ENCODE data around the gene MIPOL1. TPM values are rescaled to one million over a fixed set of nuclear protein-coding genes. Genes with fewer than 3 reads are reported as not detected.
"Not testable (repeated sequence)": the region's sequence is repeated elsewhere in the genome, so short reads cannot be mapped to it uniquely, and the experiment has no call there.

The MIPOL1 gene
- total and polyA plus RNA-seq, 2 experiments from 2014 or later, result 5.7 to 5.9 TPM

DNA sequence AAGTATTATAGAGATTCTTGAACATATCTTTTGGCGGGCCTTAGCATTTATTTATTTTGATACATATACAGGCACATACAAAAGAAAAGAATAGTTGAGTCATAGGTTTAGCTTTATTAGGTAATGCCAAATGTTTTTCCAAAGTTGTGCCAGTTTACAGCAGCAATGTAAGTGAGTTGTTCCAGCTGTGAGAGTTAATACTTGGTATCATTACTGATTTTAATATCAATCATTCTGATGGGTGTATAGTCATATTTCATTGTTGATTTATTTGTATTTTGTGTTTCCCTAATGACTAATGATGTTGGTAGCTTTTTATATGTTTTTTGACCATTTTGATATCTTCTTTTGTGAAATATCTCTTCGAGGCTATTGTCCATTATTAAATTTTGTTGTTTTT is 122.4 kb downstream of the MIPOL1 start:
- DNase-seq, result no peak
- H3K9ac ChIP-seq, result no peak overlapping the region
- no peak for TF ChIP-seq EZH2phosphoT487 (IDR thresholded peaks at IDR 0.05; ENCODE audit: insufficient read depth, low read depth)
- TF ChIP-seq EZH2 (IDR thresholded peaks at IDR 0.05; ENCODE audit: insufficient read depth, poor library complexity, severe bottlenecking), result no peak
- 96 to 100% methylated on average over 2 of the region's 2 CpGs for WGBS, 2 experiments (ENCODE audit: low coverage in 1 of 2, low lambda C conversion rate in 2 of 2, missing lambda C conversion rate in 2 of 2)
- H3K27me3 ChIP-seq (replicated peaks; ENCODE audit: insufficient read depth), result no peaks in the 10 kb centered on the region
- H3K4me2 ChIP-seq (ENCODE audit: unreplicated experiment), result no peak overlapping the region
- no peaks in the 10 kb centered on the region for H3K9me3 ChIP-seq (ENCODE audit: low read depth)
- no peaks in the 10 kb centered on the region for H3K79me2 ChIP-seq (ENCODE audit: insufficient read depth)
- H3F3A ChIP-seq (ENCODE audit: insufficient read depth), result no peaks in the 10 kb centered on the region
- in situ Hi-C loops (cut with MboI), result no loop called here
- H3K36me3 ChIP-seq (ENCODE audit: low read depth), result no peaks in the 10 kb centered on the region
- H3K4me3 ChIP-seq, result no peak overlapping the region
- H2AFZ ChIP-seq, result no peak overlapping the region
- H3K9me2 ChIP-seq (ENCODE audit: insufficient read depth), result no peaks in the 10 kb centered on the region
- H3K4me1 ChIP-seq (ENCODE audit: insufficient read depth), result no peaks in the 10 kb centered on the region
- H4K20me1 ChIP-seq (ENCODE audit: insufficient read depth), result no peaks in the 10 kb centered on the region
- H3K27ac ChIP-seq, result no peak overlapping the region

DNA sequence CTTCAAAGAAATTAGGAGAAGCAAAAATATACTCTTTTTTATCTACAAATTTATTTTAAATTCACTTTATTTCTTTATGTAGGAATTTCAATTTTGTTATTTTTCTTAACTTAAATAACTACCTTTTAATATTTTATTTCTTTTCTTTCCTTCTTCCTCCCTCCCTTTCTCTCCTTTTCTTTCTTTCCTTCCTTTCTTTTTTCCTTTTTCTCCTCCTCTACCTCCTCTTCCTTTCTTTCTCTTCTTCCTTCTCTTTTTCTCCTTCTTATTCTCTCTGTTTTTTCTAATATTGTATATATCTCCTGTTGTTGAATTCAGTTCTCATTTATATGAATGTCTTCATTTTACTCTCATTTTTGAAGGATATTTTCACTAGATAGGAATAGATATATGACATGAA is 127.6 kb downstream of the MIPOL1 start:
- no peaks in the 10 kb centered on the region for H3K27me3 ChIP-seq (replicated peaks; ENCODE audit: insufficient read depth)
- H2AFZ ChIP-seq, result no peak overlapping the region
- H3K9me3 ChIP-seq (ENCODE audit: low read depth), result no peaks in the 10 kb centered on the region
- H3K4me2 ChIP-seq (ENCODE audit: unreplicated experiment), result no peak overlapping the region
- no peaks in the 10 kb centered on the region for H3F3A ChIP-seq (ENCODE audit: insufficient read depth)
- H3K36me3 ChIP-seq (ENCODE audit: low read depth), result no peaks in the 10 kb centered on the region
- no peak overlapping the region for H3K27ac ChIP-seq
- no peak overlapping the region for H3K4me3 ChIP-seq
- H3K4me1 ChIP-seq (ENCODE audit: insufficient read depth), result no peaks in the 10 kb centered on the region
- H4K20me1 ChIP-seq (ENCODE audit: insufficient read depth), result no peaks in the 10 kb centered on the region
- no peak overlapping the region for H3K9ac ChIP-seq
- TF ChIP-seq EZH2phosphoT487 (IDR thresholded peaks at IDR 0.05; ENCODE audit: insufficient read depth, low read depth) (no peak), EZH2 (IDR thresholded peaks at IDR 0.05; ENCODE audit: insufficient read depth, poor library complexity, severe bottlenecking) (no peak)
- no peak for DNase-seq
- in situ Hi-C loops (cut with MboI), result no loop called here
- H3K79me2 ChIP-seq (ENCODE audit: insufficient read depth), result no peaks in the 10 kb centered on the region
- no peaks in the 10 kb centered on the region for H3K9me2 ChIP-seq (ENCODE audit: insufficient read depth)

DNA sequence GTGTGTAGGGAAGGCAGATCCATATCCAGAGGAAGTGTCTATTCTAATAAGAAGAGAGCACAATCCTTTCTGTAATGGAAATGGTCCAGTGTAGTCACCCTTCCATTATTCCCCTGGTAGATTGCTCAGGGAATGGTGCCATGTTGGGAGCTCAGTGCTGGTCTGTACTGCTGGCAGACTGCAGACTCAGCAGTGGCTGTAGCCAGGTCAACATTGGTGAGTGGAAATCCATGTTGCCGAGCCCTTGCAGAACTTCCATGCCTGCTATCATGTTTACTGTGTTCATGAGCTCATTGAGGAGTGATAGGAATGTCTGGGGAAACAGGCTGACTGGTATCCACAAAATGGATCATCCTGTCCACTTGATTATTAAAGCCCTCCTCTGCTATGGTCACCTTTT is 128.7 kb downstream of the MIPOL1 start:
- in situ Hi-C loops (cut with MboI), result no loop called here
- WGBS, 2 experiments (ENCODE audit: low coverage in 1 of 2, low lambda C conversion rate in 2 of 2, missing lambda C conversion rate in 2 of 2), result 65 to 67% methylated on average over 1 of the region's 1 CpG

DNA sequence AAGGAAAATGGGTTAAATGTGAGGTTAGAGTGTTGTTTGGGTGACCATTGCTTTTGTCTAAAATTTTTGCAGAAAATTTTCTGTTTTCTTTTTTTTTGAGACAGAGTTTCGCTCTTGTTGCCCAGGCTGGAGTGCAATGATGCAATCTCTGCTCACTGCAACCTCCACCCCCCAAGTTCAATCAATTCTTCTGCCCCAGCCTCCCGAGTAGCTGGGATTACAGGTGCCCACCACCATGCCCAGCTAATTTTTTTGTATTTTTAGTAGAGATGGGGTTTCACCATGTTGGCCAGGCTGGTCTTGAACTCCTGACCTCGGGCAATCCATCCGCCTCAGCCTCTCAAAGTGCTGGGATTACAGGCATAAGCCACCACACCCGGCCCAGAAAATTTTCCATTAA is 130.2 kb downstream of the MIPOL1 start:
- H3K79me2 ChIP-seq (ENCODE audit: insufficient read depth), result not testable (repeated sequence)

More for the DNA sequence above, 128.7 kb downstream of the MIPOL1 start:
- no peaks in the 10 kb centered on the region for H3K79me2 ChIP-seq (ENCODE audit: insufficient read depth)
- H3K27ac ChIP-seq, result no peak overlapping the region
- H2AFZ ChIP-seq, result no peak overlapping the region
- H3K9me3 ChIP-seq (ENCODE audit: low read depth), result no peaks in the 10 kb centered on the region
- H3K4me1 ChIP-seq (ENCODE audit: insufficient read depth), result no peaks in the 10 kb centered on the region
- TF ChIP-seq EZH2phosphoT487 (IDR thresholded peaks at IDR 0.05; ENCODE audit: insufficient read depth, low read depth) (no peak), EZH2 (IDR thresholded peaks at IDR 0.05; ENCODE audit: insufficient read depth, poor library complexity, severe bottlenecking) (no peak)
- H3K9me2 ChIP-seq (ENCODE audit: insufficient read depth), result no peaks in the 10 kb centered on the region
- H4K20me1 ChIP-seq (ENCODE audit: insufficient read depth), result no peaks in the 10 kb centered on the region
- no peak overlapping the region for H3K4me3 ChIP-seq
- DNase-seq, result no peak
- no peaks in the 10 kb centered on the region for H3F3A ChIP-seq (ENCODE audit: insufficient read depth)
- no peaks in the 10 kb centered on the region; the same call in 1 of the 2 replicates for H3K36me3 ChIP-seq (ENCODE audit: low read depth)
- no peak overlapping the region for H3K4me2 ChIP-seq (ENCODE audit: unreplicated experiment)
- no peak overlapping the region for H3K9ac ChIP-seq
- no peaks in the 10 kb centered on the region for H3K27me3 ChIP-seq (replicated peaks; ENCODE audit: insufficient read depth)

DNA sequence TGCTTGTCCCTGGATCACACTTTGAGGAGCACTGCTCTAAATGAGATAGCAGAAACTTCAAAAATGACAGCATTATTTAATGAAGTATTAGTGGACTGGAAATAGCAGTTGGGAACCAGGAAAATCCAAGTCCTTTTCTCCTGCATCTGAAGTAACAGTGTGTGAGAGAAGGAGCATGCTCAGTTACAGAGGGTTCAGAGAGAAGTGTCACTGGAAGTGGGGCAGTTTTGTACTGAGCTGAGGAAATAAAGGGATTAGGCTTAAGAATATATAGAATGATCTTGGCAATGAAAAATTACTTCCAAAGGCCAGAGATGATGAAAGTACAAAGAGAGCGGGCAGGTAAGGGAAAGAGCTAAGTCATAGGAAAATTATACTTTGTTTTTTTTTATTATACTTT is 130.9 kb downstream of the MIPOL1 start:
- Histone ChIP-seq H3K9me3 (ENCODE audit: low read depth) (no peaks in the 10 kb centered on the region), H4K20me1 (ENCODE audit: insufficient read depth) (no peaks in the 10 kb centered on the region), H3K27me3 (replicated peaks; ENCODE audit: insufficient read depth) (no peaks in the 10 kb centered on the region), H3K9me2 (ENCODE audit: insufficient read depth) (no peaks in the 10 kb centered on the region), H3K36me3 (ENCODE audit: low read depth) (no peaks in the 10 kb centered on the region; the same call in 1 of the 2 replicates), H2AFZ (no peak overlapping the region), H3K4me1 (ENCODE audit: insufficient read depth) (no peaks in the 10 kb centered on the region), H3K4me2 (ENCODE audit: unreplicated experiment) (no peak overlapping the region), H3K79me2 (ENCODE audit: insufficient read depth) (no peaks in the 10 kb centered on the region), H3K27ac (no peak overlapping the region), H3F3A (ENCODE audit: insufficient read depth) (no peaks in the 10 kb centered on the region), H3K9ac (no peak overlapping the region), H3K4me3 (no peak overlapping the region)
- 98 to 100% methylated on average over 1 of the region's 1 CpG for WGBS, 2 experiments (ENCODE audit: low coverage in 1 of 2, low lambda C conversion rate in 2 of 2, missing lambda C conversion rate in 2 of 2)
- TF ChIP-seq EZH2phosphoT487 (IDR thresholded peaks at IDR 0.05; ENCODE audit: insufficient read depth, low read depth), result no peak
- TF ChIP-seq EZH2 (IDR thresholded peaks at IDR 0.05; ENCODE audit: insufficient read depth, poor library complexity, severe bottlenecking), result no peak
- no peak for DNase-seq
- in situ Hi-C loops (cut with MboI), result no loop called here

More for the DNA sequence above, 130.2 kb downstream of the MIPOL1 start:
- H3K4me2 ChIP-seq (ENCODE audit: unreplicated experiment); H3K9me2 ChIP-seq (ENCODE audit: insufficient read depth); H3K4me1 ChIP-seq (ENCODE audit: insufficient read depth); H3F3A ChIP-seq (ENCODE audit: insufficient read depth); H3K9me3 ChIP-seq (ENCODE audit: low read depth); DNase-seq; H4K20me1 ChIP-seq (ENCODE audit: insufficient read depth); H3K27me3 ChIP-seq (replicated peaks; ENCODE audit: insufficient read depth); in situ Hi-C loops (cut with MboI); H3K36me3 ChIP-seq (ENCODE audit: low read depth); H3K27ac ChIP-seq; H3K9ac ChIP-seq; H3K4me3 ChIP-seq; H2AFZ ChIP-seq: not testable (repeated sequence)
- WGBS, 2 experiments (ENCODE audit: low coverage in 1 of 2, low lambda C conversion rate in 2 of 2, missing lambda C conversion rate in 2 of 2), result 94 to 98% methylated on average over 4 to 5 of the region's 5 CpGs
